ENCODE measurements around the gene MILR1.

DNA sequence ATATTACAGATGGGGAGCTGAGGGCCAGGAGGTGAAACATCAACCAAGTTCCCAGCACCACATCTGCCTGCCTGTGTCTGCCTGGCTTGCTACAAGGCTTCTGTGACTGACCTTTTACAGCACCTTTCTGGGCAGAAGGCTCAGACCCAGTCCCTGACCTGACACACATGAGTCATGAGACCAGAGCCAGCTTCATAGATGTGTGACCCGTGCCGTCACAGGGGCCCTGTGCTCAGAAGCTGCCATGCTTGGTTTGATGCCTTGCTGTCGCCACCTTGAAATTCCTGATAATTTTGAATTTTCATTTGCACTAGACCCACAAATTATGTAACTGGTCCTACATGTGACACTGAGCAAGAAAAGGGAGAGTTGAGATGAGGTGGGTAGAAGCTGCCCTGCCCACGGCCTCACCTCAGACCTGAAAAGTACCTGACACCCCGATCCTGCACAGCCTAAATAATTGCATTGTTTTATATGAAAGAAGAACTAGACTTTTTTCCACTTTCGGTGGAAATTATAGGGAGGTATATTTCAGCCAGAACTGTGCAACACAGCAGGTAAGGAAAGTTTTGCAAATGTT, 44.9 kb upstream of the MILR1 start:
- TF ChIP-seq, protein P1, sequence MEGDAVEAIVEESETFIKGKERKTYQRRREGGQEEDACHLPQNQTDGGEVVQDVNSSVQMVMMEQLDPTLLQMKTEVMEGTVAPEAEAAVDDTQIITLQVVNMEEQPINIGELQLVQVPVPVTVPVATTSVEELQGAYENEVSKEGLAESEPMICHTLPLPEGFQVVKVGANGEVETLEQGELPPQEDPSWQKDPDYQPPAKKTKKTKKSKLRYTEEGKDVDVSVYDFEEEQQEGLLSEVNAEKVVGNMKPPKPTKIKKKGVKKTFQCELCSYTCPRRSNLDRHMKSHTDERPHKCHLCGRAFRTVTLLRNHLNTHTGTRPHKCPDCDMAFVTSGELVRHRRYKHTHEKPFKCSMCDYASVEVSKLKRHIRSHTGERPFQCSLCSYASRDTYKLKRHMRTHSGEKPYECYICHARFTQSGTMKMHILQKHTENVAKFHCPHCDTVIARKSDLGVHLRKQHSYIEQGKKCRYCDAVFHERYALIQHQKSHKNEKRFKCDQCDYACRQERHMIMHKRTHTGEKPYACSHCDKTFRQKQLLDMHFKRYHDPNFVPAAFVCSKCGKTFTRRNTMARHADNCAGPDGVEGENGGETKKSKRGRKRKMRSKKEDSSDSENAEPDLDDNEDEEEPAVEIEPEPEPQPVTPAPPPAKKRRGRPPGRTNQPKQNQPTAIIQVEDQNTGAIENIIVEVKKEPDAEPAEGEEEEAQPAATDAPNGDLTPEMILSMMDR (conservative IDR thresholded peaks at IDR 0.05): no peak
- TF ChIP-seq ZFX (IDR thresholded peaks at IDR 0.05): no peak
